ENCODE data around the gene TYW1.
A peak's percentile ranks its signal among the peaks of the same experiment; 100 is the strongest.
"Not testable (repeated sequence)": the region's sequence is repeated elsewhere in the genome, so short reads cannot be mapped to it uniquely, and the experiment has no call there.

TYW1 gene

DNA sequence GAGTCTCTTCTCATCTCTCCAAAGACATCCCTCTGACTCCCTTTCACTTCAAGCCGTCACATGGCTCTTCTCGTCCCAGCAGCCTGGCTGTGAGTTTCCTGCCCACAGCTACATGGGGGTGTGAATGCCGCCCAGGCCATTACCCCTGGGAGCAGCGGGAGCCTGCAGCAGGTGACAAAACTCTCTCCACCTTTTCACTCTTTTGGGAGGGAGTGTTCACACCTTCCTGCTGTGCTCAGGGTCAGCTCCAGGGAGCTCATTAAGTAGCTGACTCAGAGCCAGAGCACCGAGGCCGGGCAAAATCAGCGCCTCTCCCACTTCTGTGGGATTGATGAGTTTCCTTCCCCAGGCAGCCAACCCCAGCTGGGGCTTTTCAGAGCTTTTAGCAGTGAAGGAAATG is 271.3 kb downstream of the TYW1 start:
- Mint-ChIP-seq H3K36me3 (ENCODE audit: low read depth) (peaks cover 17% of the 10 kb centered on the region), H3K4me3 (peak overlapping the region in 1 of 3 experiments; percentile 18), H3K27ac (peak overlapping the region in 2 of 3 experiments; percentile 47 to 51), H3K27me3 (ENCODE audit: low read depth) (no peaks in the 10 kb centered on the region), H3K9me3 (no peaks in the 10 kb centered on the region), H3K4me1 (no peaks in the 10 kb centered on the region)
- TF ChIP-seq, protein P1, sequence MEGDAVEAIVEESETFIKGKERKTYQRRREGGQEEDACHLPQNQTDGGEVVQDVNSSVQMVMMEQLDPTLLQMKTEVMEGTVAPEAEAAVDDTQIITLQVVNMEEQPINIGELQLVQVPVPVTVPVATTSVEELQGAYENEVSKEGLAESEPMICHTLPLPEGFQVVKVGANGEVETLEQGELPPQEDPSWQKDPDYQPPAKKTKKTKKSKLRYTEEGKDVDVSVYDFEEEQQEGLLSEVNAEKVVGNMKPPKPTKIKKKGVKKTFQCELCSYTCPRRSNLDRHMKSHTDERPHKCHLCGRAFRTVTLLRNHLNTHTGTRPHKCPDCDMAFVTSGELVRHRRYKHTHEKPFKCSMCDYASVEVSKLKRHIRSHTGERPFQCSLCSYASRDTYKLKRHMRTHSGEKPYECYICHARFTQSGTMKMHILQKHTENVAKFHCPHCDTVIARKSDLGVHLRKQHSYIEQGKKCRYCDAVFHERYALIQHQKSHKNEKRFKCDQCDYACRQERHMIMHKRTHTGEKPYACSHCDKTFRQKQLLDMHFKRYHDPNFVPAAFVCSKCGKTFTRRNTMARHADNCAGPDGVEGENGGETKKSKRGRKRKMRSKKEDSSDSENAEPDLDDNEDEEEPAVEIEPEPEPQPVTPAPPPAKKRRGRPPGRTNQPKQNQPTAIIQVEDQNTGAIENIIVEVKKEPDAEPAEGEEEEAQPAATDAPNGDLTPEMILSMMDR (IDR thresholded peaks at IDR 0.05; ENCODE audit: unreplicated experiment in 3 of 3) = no peak

DNA sequence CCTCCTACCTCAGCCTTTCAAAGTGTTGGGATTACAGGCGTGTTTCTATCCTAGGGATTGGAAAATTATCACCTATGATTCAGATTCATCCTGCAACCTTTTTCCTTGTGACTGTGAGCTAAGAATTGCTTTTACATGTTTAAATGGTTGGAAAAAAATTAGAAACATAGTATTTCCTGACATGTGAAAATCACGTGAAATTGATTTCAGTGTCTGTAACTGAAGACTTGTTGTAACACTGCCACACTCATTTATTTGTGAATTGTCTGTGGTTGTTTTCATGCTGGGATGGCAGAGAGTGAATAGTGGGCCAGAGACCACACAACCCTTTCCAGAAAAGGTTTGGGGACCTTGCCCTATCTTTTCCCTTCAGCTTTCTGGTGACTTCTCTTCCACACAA is 273.3 kb downstream of the TYW1 start:
- H3K4me3 Mint-ChIP-seq; H3K4me1 Mint-ChIP-seq; H3K27me3 Mint-ChIP-seq (ENCODE audit: low read depth); H3K9me3 Mint-ChIP-seq; H3K27ac Mint-ChIP-seq; H3K36me3 Mint-ChIP-seq (ENCODE audit: low read depth): not testable (repeated sequence)
